AG04449 (cell line): Measurements from ENCODE around the gene ACSF2.

Source experiments
- CTCF ChIA-PET: fragments of 350-600 bp; formaldehyde crosslinking; extraction: SDS; loops from one replicate; lab custom pipeline; 2021; ENCODE audit warnings: antibody characterized with exemption; lab: Yijun Ruan, JAX
- POLR2A ChIA-PET: fragments of 400-600, 350-600 bp; formaldehyde crosslinking; extraction: SDS; loops from one replicate; lab custom pipeline; 2020; ENCODE audit warnings: antibody characterized with exemption, inconsistent platforms; lab: Yijun Ruan, JAX
- DNase-seq: peaks from one replicate; pipeline ENCODE4 v3.0.0-alpha.2; 2010; ENCODE audit warnings: low read depth, low spot score
- H3K4me3 ChIP-seq: 2 replicates; pipeline ENCODE4 v1.5.1; 2011; ENCODE audit warnings: low read depth, mild to moderate bottlenecking, control low read depth, low read length
- TF ChIP-seq, protein P1 (sequence below): IDR thresholded peaks from one replicate; pipeline ENCODE4 v1.5.1; 2011; ENCODE audit warnings: mild to moderate bottlenecking, moderate library complexity, low read length, control low read depth, inconsistent platforms; ENCODE audit not compliant: insufficient read depth; ENCODE audit errors: missing control alignments

ACSF2 gene

DNA sequence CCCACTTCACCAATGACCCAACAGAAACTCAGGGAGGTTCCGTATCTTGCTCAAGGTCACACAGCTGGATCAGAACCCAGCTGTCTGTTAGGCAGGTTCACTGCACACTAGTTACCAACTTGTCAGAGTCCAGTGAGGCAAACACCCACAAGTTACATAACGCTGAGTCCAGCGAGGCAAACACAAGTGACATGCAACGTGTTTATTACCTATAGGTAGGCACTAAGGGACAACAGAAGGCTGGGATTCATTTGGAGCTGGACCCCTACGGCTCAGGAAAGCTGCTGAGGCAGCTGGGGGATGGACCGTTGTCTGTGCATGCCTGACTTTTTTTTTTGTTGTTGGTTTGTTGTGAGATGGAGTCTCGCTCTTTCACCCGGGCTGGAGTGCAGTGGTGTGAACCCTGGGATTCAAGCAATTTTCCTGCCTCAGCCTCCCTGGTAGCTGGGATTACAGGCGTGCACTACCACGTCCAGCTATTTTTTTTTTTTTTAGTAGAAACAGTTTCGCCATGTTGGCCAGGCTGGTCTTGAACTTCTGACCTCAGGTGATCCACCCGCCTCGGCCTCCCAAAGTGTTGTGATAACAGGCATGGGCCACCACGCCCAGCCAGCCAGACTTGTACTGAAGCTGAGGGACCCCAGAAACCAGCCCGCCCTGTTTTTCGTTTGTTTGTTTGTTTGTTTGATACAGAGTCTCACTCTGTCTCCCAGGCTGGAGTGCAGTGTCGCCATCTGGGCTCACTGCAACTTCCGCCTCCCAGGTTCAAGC, 50.7 kb downstream of the ACSF2 start:
- ChIA-PET CTCF (interaction anchor here (1.1 to 3.7 kb wide), 7 partner anchors 9 to 218 kb away, joined by 3 to 38 read pairs (median 4); partner anchors contain the start of gene LRRC59), POLR2A (no interaction called here)
- DNase-seq, result no peak
- TF ChIP-seq, protein P1, sequence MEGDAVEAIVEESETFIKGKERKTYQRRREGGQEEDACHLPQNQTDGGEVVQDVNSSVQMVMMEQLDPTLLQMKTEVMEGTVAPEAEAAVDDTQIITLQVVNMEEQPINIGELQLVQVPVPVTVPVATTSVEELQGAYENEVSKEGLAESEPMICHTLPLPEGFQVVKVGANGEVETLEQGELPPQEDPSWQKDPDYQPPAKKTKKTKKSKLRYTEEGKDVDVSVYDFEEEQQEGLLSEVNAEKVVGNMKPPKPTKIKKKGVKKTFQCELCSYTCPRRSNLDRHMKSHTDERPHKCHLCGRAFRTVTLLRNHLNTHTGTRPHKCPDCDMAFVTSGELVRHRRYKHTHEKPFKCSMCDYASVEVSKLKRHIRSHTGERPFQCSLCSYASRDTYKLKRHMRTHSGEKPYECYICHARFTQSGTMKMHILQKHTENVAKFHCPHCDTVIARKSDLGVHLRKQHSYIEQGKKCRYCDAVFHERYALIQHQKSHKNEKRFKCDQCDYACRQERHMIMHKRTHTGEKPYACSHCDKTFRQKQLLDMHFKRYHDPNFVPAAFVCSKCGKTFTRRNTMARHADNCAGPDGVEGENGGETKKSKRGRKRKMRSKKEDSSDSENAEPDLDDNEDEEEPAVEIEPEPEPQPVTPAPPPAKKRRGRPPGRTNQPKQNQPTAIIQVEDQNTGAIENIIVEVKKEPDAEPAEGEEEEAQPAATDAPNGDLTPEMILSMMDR, result no peak
- no peak overlapping the region for H3K4me3 ChIP-seq

GRCh38 chr17:50477976-50478375, 52.0 kb downstream of the ACSF2 start:
- POLR2A ChIA-PET, result no interaction called here
- TF ChIP-seq, protein P1, result no peak

GRCh38 chr17:50478391-50479381, 52.7 kb downstream of the ACSF2 start, which contains the start of gene RSAD1:
Gene RSAD1, plus strand, starts transcription at chr17:50478860. Its CDS starts 25 bp downstream, at chr17:50478885.
- POLR2A ChIA-PET, result interaction anchor here (1.4 kb wide), 1 partner anchor 63 kb away, joined by 3 read pairs; no protein-coding TSS in a partner anchor
- CTCF ChIA-PET, result interaction anchor here (0.6 to 3.7 kb wide), 51 partner anchors 9 to 311 kb away, joined by 3 to 39 read pairs (median 3); partner anchors contain the start of genes EPN3, LRRC59 and SPATA20
- TF ChIP-seq, protein P1, result peak; percentile 64
- peak within 1 kb of the TSS; percentile 81 for H3K4me3 ChIP-seq
- peak; percentile 26 for DNase-seq

More at GRCh38 chr17:50477976-50478375, 52.0 kb downstream of the ACSF2 start:
- peak overlapping the region; percentile 81 for H3K4me3 ChIP-seq
- DNase-seq, result no peak
- CTCF ChIA-PET, result interaction anchor here (0.6 to 3.7 kb wide), 24 partner anchors 9 to 149 kb away, joined by 3 to 39 read pairs (median 5); partner anchors contain the start of gene LRRC59

DNA sequence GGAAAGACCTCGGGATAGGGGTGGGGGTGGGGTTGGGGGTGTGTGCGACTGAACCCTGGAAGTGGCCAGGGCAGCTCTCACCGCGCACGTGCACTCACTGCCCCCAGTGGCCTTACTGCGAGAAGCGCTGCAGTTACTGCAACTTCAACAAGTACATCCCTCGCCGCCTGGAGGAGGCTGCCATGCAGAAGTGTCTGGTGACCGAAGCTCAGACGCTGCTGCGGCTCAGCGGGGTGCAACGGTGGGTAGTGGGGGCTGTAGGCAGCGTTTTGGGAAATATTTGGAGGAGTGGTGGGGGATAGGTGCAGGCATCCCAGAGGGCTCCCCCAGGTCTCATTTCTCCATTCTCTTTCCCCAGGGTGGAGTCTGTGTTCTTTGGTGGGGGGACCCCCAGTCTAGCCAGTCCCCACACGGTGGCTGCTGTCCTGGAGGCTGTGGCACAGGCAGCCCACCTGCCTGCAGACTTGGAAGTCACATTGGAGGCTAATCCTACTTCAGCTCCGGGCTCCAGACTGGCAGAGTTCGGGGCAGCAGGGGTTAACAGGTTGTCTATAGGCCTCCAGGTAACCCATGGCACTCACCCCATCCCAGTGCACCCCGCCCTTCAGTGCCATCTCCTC, 53.6 kb downstream of the ACSF2 start:
- TF ChIP-seq, protein P1, result peak; percentile 81
- peak; percentile 21 for DNase-seq
- H3K4me3 ChIP-seq, result peak overlapping the region; percentile 81
- POLR2A ChIA-PET, result interaction anchor here (1.4 kb wide), 1 partner anchor 62 kb away, joined by 3 read pairs; no protein-coding TSS in a partner anchor
- CTCF ChIA-PET, result interaction anchor here (0.7 to 3.7 kb wide), 38 partner anchors 9 to 311 kb away, joined by 3 to 39 read pairs (median 4); partner anchors contain the start of genes EPN3, LRRC59 and SPATA20

DNA sequence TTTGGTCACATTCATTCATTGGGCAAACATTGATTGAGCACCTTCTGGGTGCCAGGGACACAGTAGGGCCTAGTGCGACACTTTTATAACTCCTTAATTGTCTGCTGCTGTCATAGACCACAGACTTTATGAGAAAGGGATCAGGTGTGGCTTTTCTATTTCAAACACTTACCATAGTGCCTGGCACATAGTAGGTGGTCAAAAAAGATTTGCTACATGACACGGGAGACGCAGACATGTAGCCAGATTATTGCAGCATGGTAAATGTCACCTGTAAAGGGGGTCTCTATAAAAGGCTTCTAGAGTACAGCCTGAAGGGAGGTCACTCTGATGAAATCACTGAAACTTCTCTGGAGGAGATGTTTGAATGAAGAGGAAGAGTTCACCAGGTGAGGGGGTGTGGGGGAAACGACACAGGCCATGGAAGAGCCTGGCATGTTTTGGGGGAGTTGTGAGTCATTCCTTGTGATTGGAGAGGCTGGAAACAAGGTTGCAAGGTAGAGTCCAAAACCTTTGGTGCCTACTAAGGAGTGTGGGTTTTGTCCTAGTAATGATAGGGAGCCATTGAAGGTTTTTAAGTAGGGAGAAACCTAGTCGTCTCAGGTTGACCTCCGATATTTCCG, 54.2 kb downstream of the ACSF2 start:
- ChIA-PET CTCF (interaction anchor here (1.1 to 5.8 kb wide), 19 partner anchors 9 to 215 kb away, joined by 3 to 50 read pairs (median 4); partner anchors contain the start of genes EPN3, LRRC59 and SPATA20), POLR2A (interaction anchor here (1.4 kb wide), 1 partner anchor 61 kb away, joined by 3 read pairs; no protein-coding TSS in a partner anchor)
- TF ChIP-seq, protein P1, result no peak
- DNase-seq, result no peak
- H3K4me3 ChIP-seq, result no peak overlapping the region; the same call in 1 of the 2 replicates
